Astrocyte (in vitro differentiated cells and primary cell): Measurements from ENCODE around the gene CD53. TPM values are rescaled to one million over a fixed set of nuclear protein-coding genes. Genes with fewer than 3 reads are reported as not detected.

Experiments
- DNase-seq: peaks from one replicate; pipeline ENCODE4 v3.0.0-alpha.2; 2010; ENCODE audit warnings: low read depth
- FAIRE-seq: peaks from 2 replicates; lab custom pipeline; 2011; peaks lifted over from hg19 to GRCh38; lab: Jason Lieb, UNC
- H2AFZ ChIP-seq: 2 replicates; pipeline ENCODE4 v1.6.0; 2012; ENCODE audit warnings: low read depth, low read length, inconsistent platforms
- H3K27ac ChIP-seq: 2 replicates; pipeline ENCODE4 v1.5.1; 2011; ENCODE audit warnings: low read depth, low read length, inconsistent platforms
- H3K27me3 ChIP-seq: 2 replicates; pipeline ENCODE4 v1.6.0; 2011; ENCODE audit warnings: low read length, inconsistent platforms; ENCODE audit not compliant: insufficient read depth
- H3K36me3 ChIP-seq: 2 replicates; pipeline ENCODE4 v1.5.1; 2011; ENCODE audit warnings: low read length, inconsistent platforms; ENCODE audit not compliant: insufficient read depth
- H3K4me1 ChIP-seq: 2 replicates; pipeline ENCODE4 v1.5.1; 2011; ENCODE audit warnings: low read length, inconsistent platforms; ENCODE audit not compliant: insufficient read depth
- H3K4me2 ChIP-seq: 2 replicates; pipeline ENCODE4 v1.6.0; 2012; ENCODE audit warnings: low read length, inconsistent platforms
- H3K4me3 ChIP-seq: 2 replicates; pipeline ENCODE4 v1.5.1; 2011; ENCODE audit warnings: low read depth, mild to moderate bottlenecking, low read length, inconsistent platforms; ENCODE audit not compliant: insufficient read depth
- H3K79me2 ChIP-seq: 2 replicates; pipeline ENCODE4 v1.6.0; 2012; ENCODE audit warnings: mild to moderate bottlenecking, low read length, inconsistent platforms; ENCODE audit not compliant: insufficient read depth
- H3K9ac ChIP-seq: 2 replicates; pipeline ENCODE4 v1.6.0; 2012; ENCODE audit warnings: mild to moderate bottlenecking, low read length, inconsistent platforms
- H3K9me3 ChIP-seq: 2 replicates; pipeline ENCODE4 v1.5.1; 2012; ENCODE audit warnings: low read depth, mild to moderate bottlenecking, low read length, inconsistent platforms; ENCODE audit not compliant: insufficient read depth
- H4K20me1 ChIP-seq: 2 replicates; pipeline ENCODE4 v1.6.0; 2012; ENCODE audit warnings: low read length, inconsistent platforms; ENCODE audit not compliant: insufficient read depth
- H3K27ac Mint-ChIP-seq: one replicate; pipeline ENCODE4 v1.8.0; 2021; ENCODE audit warnings: mild to moderate bottlenecking, mixed read lengths; ENCODE audit not compliant: unreplicated experiment
- H3K27me3 Mint-ChIP-seq: one replicate; pipeline ENCODE4 v1.8.0; 2021; ENCODE audit warnings: low read depth, mixed read lengths; ENCODE audit not compliant: unreplicated experiment
- H3K36me3 Mint-ChIP-seq: one replicate; pipeline ENCODE4 v1.8.0; 2021; ENCODE audit warnings: low read depth, mixed read lengths; ENCODE audit not compliant: unreplicated experiment
- H3K4me1 Mint-ChIP-seq: one replicate; pipeline ENCODE4 v1.8.0; 2021; ENCODE audit warnings: low read depth, mixed read lengths; ENCODE audit not compliant: unreplicated experiment
- H3K4me3 Mint-ChIP-seq: one replicate; pipeline ENCODE4 v1.8.0; 2021; ENCODE audit warnings: mild to moderate bottlenecking, moderate library complexity, mixed read lengths; ENCODE audit not compliant: unreplicated experiment
- H3K9me3 Mint-ChIP-seq: one replicate; pipeline ENCODE4 v1.8.0; 2021; ENCODE audit warnings: mild to moderate bottlenecking, mixed read lengths; ENCODE audit not compliant: unreplicated experiment
- CTCF ChIP-seq: IDR thresholded peaks from 2 replicates; pipeline ENCODE4 v1.5.1; 2011; ENCODE audit warnings: low read depth, mild to moderate bottlenecking, inconsistent platforms, low read length, moderate library complexity; ENCODE audit not compliant: insufficient read depth
- EZH2 ChIP-seq: IDR thresholded peaks from 2 replicates; pipeline ENCODE4 v1.6.1; 2012; ENCODE audit warnings: mild to moderate bottlenecking, low read length, inconsistent platforms; ENCODE audit not compliant: insufficient read depth
- total RNA-seq: library from RNA; stranded (reverse); gene quantifications from 2 replicates; pipeline ENCODE4 v1.2.1, GENCODE V29; 2021

The CD53 gene
- total RNA-seq, 1 donor from 2014 or later = not detected

DNA sequence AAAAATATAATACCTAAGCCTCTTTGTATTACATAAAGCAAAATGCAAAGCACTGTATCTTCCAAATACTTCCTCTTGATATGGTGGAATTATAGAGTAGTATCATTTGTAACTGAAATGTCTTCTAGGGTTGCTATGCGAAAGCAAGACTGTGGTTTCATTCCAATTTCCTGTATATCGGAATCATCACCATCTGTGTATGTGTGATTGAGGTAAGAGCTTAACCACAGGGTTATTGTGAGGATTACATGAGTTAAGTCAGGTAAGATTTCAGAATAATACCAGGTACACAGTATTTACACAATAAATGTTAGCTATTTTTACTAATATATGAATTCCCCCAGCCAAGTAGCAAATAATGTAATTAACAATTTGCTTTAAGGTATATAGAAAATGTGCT, 24.7 kb downstream of the CD53 start:
- Histone ChIP-seq H3K4me1 (no peaks in the 10 kb centered on the region), H3K79me2 (no peaks in the 10 kb centered on the region), H3K4me3 (no peak overlapping the region), H3K27me3 (no peaks in the 10 kb centered on the region), H3K9ac (no peak overlapping the region), H4K20me1 (no peaks in the 10 kb centered on the region), H2AFZ (no peak overlapping the region), H3K9me3 (no peaks in the 10 kb centered on the region), H3K4me2 (no peak overlapping the region), H3K36me3 (no peaks in the 10 kb centered on the region), H3K27ac (no peak overlapping the region)
- DNase-seq (no peak), FAIRE-seq (no peak)
- peaks cover 8% of the 10 kb centered on the region for H3K27me3 Mint-ChIP-seq
- H3K4me3 Mint-ChIP-seq = no peak overlapping the region
- H3K4me1 Mint-ChIP-seq = no peaks in the 10 kb centered on the region
- no peak for TF ChIP-seq CTCF
- no peak for TF ChIP-seq EZH2
- no peaks in the 10 kb centered on the region for H3K9me3 Mint-ChIP-seq
- H3K27ac Mint-ChIP-seq = no peak overlapping the region
- no peaks in the 10 kb centered on the region for H3K36me3 Mint-ChIP-seq

- Histone ChIP-seq H3K79me2 (no peaks in the 10 kb centered on the region), H3K27ac (no peak overlapping the region), H3K9ac (no peak overlapping the region), H3K36me3 (no peaks in the 10 kb centered on the region), H3K27me3 (no peaks in the 10 kb centered on the region), H3K4me3 (no peak overlapping the region), H3K4me1 (no peaks in the 10 kb centered on the region), H2AFZ (no peak overlapping the region), H3K9me3 (no peaks in the 10 kb centered on the region), H3K4me2 (no peak overlapping the region), H4K20me1 (no peaks in the 10 kb centered on the region)
- Mint-ChIP-seq H3K27ac (no peak overlapping the region), H3K9me3 (no peaks in the 10 kb centered on the region), H3K4me3 (no peak overlapping the region), H3K36me3 (no peaks in the 10 kb centered on the region), H3K4me1 (no peaks in the 10 kb centered on the region), H3K27me3 (peaks cover 8% of the 10 kb centered on the region)
- FAIRE-seq = no peak
- DNase-seq = no peak
- TF ChIP-seq CTCF (no peak), EZH2 (no peak)
Measured at GRCh38 chr1:110898734-110899457, 25.9 kb downstream of the CD53 start.

DNA sequence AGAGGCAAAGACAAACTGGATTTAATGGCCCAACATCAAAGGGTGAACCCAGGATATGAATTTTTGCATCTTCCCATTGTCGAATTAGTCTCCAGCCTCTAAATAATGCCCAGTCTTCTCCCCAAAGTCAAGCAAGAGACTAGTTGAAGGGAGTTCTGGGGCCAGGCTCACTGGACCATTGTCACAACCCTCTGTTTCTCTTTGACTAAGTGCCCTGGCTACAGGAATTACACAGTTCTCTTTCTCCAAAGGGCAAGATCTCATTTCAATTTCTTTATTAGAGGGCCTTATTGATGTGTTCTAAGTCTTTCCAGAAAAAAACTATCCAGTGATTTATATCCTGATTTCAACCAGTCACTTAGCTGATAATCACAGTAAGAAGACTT, 26.5 kb downstream of the CD53 start:
- H3K4me3 ChIP-seq = no peak overlapping the region
- no peak overlapping the region for H3K27ac Mint-ChIP-seq
- H3K4me2 ChIP-seq = no peak overlapping the region
- TF ChIP-seq EZH2 = no peak
- no peak for TF ChIP-seq CTCF
- H3K4me1 Mint-ChIP-seq = no peaks in the 10 kb centered on the region
- no peaks in the 10 kb centered on the region for H3K27me3 ChIP-seq
- DNase-seq (no peak), FAIRE-seq (no peak)
- H3K4me1 ChIP-seq = no peaks in the 10 kb centered on the region
- no peaks in the 10 kb centered on the region for H3K79me2 ChIP-seq
- no peak overlapping the region for H3K4me3 Mint-ChIP-seq
- no peak overlapping the region for H3K9ac ChIP-seq
- H3K9me3 ChIP-seq = no peaks in the 10 kb centered on the region
- H3K27ac ChIP-seq = no peak overlapping the region
- peaks cover 8% of the 10 kb centered on the region for H3K27me3 Mint-ChIP-seq
- peaks cover 2% of the 10 kb centered on the region for H3K9me3 Mint-ChIP-seq
- H3K36me3 Mint-ChIP-seq = no peaks in the 10 kb centered on the region
- H4K20me1 ChIP-seq = no peaks in the 10 kb centered on the region
- no peak overlapping the region for H2AFZ ChIP-seq
- no peaks in the 10 kb centered on the region for H3K36me3 ChIP-seq
